Aorta (tissue), 5 donors: Measurements from ENCODE around the gene TBC1D1. TPM values are rescaled to one million over a fixed set of nuclear protein-coding genes. Genes with fewer than 3 reads are reported as not detected.

Experiments
- ATAC-seq: fragments of 200-7000 bp; cut with Tn5 transposase; one replicate; pipeline ENCODE4 v1.9.1; 2022; ENCODE audit warnings: moderate library complexity; ENCODE audit not compliant: low FRiP score
- DNase-seq, 2 donors: peaks; one replicate each; pipeline ENCODE4 v3.0.0-alpha.2; 2020
- H3K27ac ChIP-seq, 2 donors: one replicate each; pipeline ENCODE4 v1.5.1; 2013; ENCODE audit warnings: low read length in 2 of 2, mild to moderate bottlenecking in 2 of 2, moderate library complexity in 2 of 2, control low read depth in 1 of 2, inconsistent platforms in 1 of 2, low read depth in 1 of 2
- H3K27me3 ChIP-seq, 2 donors: one replicate each; pipeline ENCODE4 v1.6.1; 2013; ENCODE audit warnings: control low read depth in 1 of 2, low read length in 1 of 2, mild to moderate bottlenecking in 1 of 2, moderate library complexity in 1 of 2; ENCODE audit not compliant: insufficient read depth in 2 of 2, control insufficient read depth in 1 of 2
- H3K36me3 ChIP-seq, 2 donors: one replicate each; pipeline ENCODE4 v1.6.1; 2013; ENCODE audit warnings: control low read depth in 1 of 2, low read length in 1 of 2, mild to moderate bottlenecking in 1 of 2; ENCODE audit not compliant: insufficient read depth in 2 of 2, control insufficient read depth in 1 of 2
- H3K4me1 ChIP-seq, 2 donors: one replicate each; pipeline ENCODE4 v1.6.1; 2013; ENCODE audit warnings: low read length in 2 of 2, control low read depth in 1 of 2, mild to moderate bottlenecking in 1 of 2, moderate library complexity in 1 of 2; ENCODE audit not compliant: insufficient read depth in 2 of 2, control insufficient read depth in 1 of 2
- H3K4me3 ChIP-seq, 2 donors: one replicate each; pipeline ENCODE4 v1.5.1; 2013; ENCODE audit warnings: low read length in 2 of 2, control low read depth in 1 of 2, mild to moderate bottlenecking in 1 of 2
- H3K9me3 ChIP-seq: one replicate; pipeline ENCODE4 v1.6.1; 2013; ENCODE audit warnings: mild to moderate bottlenecking, low read length; ENCODE audit not compliant: control insufficient read depth
- WGBS, 2 donors: extraction: QIAGEN DNeasy Blood & Tissue Kit; methylation state at CpG; one replicate each; pipeline ENCODE4 v1.1.7; 2013; 5-methylcytosine and 5-hydroxymethylcytosine counted together
- intact Hi-C, 2 donors: fragments of 100-400 bp; cut with DNase I; formaldehyde crosslinking; loops; one replicate each; pipeline versions ENCODE4 v1.14.2 to v1.15.0; 2022
- polyA plus RNA-seq, 2 donors: library from polyadenylated mRNA; stranded (reverse); fragments of 200-250 nt; gene quantifications; one replicate each; pipeline ENCODE4 v1.2.3, GENCODE V29; 2013
- total RNA-seq, 2 donors: library from RNA; stranded (reverse); fragmentation: NEBNext Ultra II Directional; extraction: Animal tissue kit (Norgen Biotek cat#: 25700); gene quantifications; one replicate each; pipeline ENCODE4 v1.2.1, GENCODE V29; 2021
- donor health status: healthy with polysubstance abuse.
- donor health status: Bipolar disorder and iron deficiency.
- donor health status: DM: no; HTN: no; CAD: no.
- donor health status: DM: no; HTN: no; CAD: no.
- donor health status: DM: yes; HTN: yes; CAD: no.

TBC1D1 gene
- total and polyA plus RNA-seq, 4 donors: 66.4 to 219 (median 115) TPM

DNA sequence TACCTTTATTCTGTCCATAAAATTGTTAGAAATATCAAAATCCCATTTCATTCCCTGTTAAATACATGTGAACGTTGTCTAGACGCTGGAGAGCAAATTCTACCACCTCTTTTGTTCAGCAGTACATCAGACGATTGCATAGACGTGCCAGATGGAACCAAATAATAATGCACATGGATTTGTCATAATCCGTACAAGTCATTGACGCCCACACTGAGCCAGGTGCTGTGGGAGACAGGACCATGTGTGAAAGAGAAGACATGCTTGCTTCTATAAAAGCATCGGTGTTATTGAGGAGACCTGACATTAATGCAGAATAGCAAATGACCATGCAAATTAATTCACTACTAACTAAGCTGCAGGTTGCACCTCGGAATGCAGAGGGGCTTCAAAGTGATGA is 244.3 kb downstream of the TBC1D1 start:
- peaks cover 0 to 17% of the 10 kb centered on the region in 2 donors for H3K36me3 ChIP-seq
- WGBS, 2 donors: 91 to 95% methylated on average over 8 of the region's 8 CpGs
- intact Hi-C loops: no loop called here
- H3K27ac ChIP-seq: no peak overlapping the region
- ATAC-seq (no peak), DNase-seq (no peak)
- no peak overlapping the region for H3K4me3 ChIP-seq
- H3K27me3 ChIP-seq: no peaks in the 10 kb centered on the region
- no peaks in the 10 kb centered on the region for H3K9me3 ChIP-seq
- no peaks in the 10 kb centered on the region for H3K4me1 ChIP-seq

DNA sequence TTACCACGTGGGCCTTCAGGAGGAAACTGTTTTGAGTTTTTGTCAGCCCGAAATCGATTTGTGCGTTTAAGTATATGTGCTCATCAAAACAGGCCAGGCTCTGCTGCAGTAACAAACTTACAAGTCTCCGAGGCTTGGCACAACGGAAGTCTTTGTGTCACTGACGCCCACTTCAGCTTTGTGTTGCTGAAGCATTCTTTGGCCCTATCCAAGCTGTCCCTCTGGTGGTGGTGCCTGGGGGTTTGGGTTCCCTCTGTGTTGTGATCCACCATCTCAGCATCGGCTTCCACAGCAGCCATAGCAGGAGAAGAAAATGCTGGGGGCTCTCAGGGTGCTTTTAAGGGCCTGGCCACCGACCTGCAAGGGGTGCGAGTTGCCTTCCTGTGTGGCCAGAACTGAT is 245.7 kb downstream of the TBC1D1 start:
- Histone ChIP-seq H3K27ac (no peak overlapping the region), H3K4me1 (no peaks in the 10 kb centered on the region), H3K4me3 (no peak overlapping the region), H3K9me3 (no peaks in the 10 kb centered on the region), H3K36me3 (peaks cover 4 to 17% of the 10 kb centered on the region in 2 donors), H3K27me3 (no peaks in the 10 kb centered on the region)
- intact Hi-C loops: no loop called here
- WGBS, 2 donors: 87 to 89% methylated on average over 10 of the region's 10 CpGs
- ATAC-seq: no peak
- no peak for DNase-seq

DNA sequence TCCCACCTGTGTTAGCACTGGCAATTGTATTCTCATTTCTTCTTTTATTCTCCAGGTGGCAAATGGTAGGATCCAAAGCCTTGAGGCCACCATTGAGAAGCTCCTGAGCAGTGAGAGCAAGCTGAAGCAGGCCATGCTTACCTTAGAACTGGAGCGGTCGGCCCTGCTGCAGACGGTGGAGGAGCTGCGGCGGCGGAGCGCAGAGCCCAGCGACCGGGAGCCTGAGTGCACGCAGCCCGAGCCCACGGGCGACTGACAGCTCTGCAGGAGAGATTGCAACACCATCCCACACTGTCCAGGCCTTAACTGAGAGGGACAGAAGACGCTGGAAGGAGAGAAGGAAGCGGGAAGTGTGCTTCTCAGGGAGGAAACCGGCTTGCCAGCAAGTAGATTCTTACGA is 246.2 kb downstream of the TBC1D1 start:
- H3K9me3 ChIP-seq: no peaks in the 10 kb centered on the region
- WGBS, 2 donors: 92% methylated on average over 17 of the region's 17 CpGs
- H3K4me3 ChIP-seq: no peak overlapping the region
- no peak overlapping the region for H3K27ac ChIP-seq
- ATAC-seq: no peak
- no peaks in the 10 kb centered on the region for H3K27me3 ChIP-seq
- H3K36me3 ChIP-seq: peaks cover 4 to 17% of the 10 kb centered on the region in 2 donors
- DNase-seq: no peak
- intact Hi-C loops: no loop called here
- H3K4me1 ChIP-seq: no peaks in the 10 kb centered on the region

DNA sequence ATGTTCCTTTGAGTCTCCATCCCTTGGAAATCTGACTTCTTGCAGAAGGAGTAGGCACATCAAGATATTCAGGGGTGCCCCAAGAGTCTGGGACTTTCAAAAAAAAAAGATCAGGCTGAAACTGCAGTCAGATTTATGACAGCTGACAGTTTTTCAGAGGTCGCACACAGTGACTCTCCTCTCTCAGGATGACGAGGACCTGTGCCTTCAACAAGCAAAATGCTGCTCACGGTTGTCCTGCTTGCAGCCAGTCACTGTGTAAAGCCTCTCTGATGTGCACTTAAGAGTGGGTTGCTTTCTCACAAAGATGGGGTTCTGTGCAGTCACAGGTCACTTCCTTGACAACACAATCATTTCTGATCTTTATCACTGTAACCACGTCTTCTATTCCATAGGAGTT is 247.5 kb downstream of the TBC1D1 start:
- peaks cover 4 to 15% of the 10 kb centered on the region in 2 donors for H3K36me3 ChIP-seq
- 82 to 86% methylated on average over 4 of the region's 4 CpGs for WGBS, 2 donors

DNA sequence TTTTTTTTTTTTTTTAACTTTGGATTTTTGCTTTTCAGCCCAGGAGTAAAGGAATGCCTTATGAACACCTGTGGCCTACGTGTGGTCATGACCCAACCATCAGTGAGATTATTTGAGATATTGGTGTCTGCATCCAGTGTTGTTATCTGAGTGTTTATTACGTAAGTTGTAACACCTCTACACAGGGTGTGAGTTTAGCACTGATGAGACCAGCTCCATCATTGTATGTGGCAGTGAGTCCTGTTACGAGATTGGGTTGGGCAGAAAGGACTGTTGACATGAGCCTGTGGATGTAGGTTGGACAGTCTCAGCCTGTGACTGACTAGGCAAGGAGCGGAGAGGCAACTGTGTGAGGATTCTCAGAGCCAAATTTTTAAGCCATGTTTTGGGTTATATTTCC is 248.3 kb downstream of the TBC1D1 start:
- Histone ChIP-seq H3K36me3 (peaks cover 4 to 15% of the 10 kb centered on the region in 2 donors), H3K4me3 (no peak overlapping the region), H3K27ac (no peak overlapping the region), H3K4me1 (no peaks in the 10 kb centered on the region), H3K9me3 (no peaks in the 10 kb centered on the region), H3K27me3 (no peaks in the 10 kb centered on the region)
- intact Hi-C loops: no loop called here
- DNase-seq: no peak
- ATAC-seq: no peak
- 95 to 98% methylated on average over 4 of the region's 4 CpGs for WGBS, 2 donors

More for the DNA sequence above, 247.5 kb downstream of the TBC1D1 start:
- DNase-seq (no peak), ATAC-seq (no peak)
- H3K27ac ChIP-seq: no peak overlapping the region
- no peaks in the 10 kb centered on the region for H3K27me3 ChIP-seq
- intact Hi-C loops: no loop called here
- H3K4me1 ChIP-seq: no peaks in the 10 kb centered on the region
- no peaks in the 10 kb centered on the region for H3K9me3 ChIP-seq
- H3K4me3 ChIP-seq: no peak overlapping the region

GRCh38 chr4:38140643-38141203 is 249.8 kb downstream of the TBC1D1 start:
- no peaks in the 10 kb centered on the region for H3K4me1 ChIP-seq
- ATAC-seq (no peak), DNase-seq (no peak)
- no peak overlapping the region for H3K4me3 ChIP-seq
- no peaks in the 10 kb centered on the region for H3K27me3 ChIP-seq
- H3K9me3 ChIP-seq: no peaks in the 10 kb centered on the region
- intact Hi-C loops: no loop called here
- H3K36me3 ChIP-seq: peaks cover 4 to 13% of the 10 kb centered on the region in 2 donors
- no peak overlapping the region for H3K27ac ChIP-seq
- WGBS, 2 donors: 88 to 95% methylated on average over 1 of the region's 1 CpG

DNA sequence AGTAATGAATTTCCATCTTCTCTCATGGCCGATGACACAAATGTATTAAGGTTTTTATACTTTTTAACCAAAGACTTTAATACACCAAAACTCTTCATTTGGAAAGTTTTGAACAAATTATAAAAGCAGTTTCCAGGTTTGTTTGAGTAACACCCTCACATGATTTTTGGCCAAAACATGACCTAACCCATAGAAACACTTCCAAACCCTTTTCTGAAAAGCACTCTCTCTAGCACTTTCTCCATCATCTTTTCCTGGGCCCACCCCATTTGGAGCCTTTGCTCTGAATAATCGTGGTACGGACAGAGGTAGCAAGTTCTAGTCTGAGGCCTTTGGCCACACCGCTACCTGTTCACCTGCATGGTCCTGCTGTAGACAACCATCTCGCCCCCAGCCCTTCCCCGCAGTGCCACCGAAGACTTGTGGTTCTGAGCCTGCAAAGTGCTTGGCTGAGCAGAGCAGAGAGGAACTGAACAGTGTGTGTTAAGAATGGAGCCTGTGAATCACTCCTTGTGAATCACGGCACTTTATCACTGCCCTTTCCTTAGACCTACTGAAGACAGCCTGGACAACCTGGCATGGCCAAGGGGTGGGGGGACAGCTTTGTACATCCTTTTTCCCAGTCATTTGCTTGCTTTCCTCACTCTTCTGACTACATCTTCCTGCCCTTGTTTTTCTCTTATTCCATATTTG is 251.1 kb downstream of the TBC1D1 start:
- ATAC-seq (no peak), DNase-seq (no peak)
- 71 to 73% methylated on average over 8 of the region's 8 CpGs for WGBS, 2 donors
- Histone ChIP-seq H3K4me1 (no peaks in the 10 kb centered on the region), H3K27me3 (no peaks in the 10 kb centered on the region), H3K36me3 (peaks cover 4 to 7% of the 10 kb centered on the region in 2 donors), H3K27ac (no peak overlapping the region), H3K9me3 (no peaks in the 10 kb centered on the region), H3K4me3 (no peak overlapping the region)
- intact Hi-C loops: no loop called here

GRCh38 chr4:38144031-38144430 is 253.1 kb downstream of the TBC1D1 start:
- intact Hi-C loops: no loop called here
- H3K27me3 ChIP-seq: no peaks in the 10 kb centered on the region
- 57 to 68% methylated on average over 1 of the region's 1 CpG for WGBS, 2 donors
- DNase-seq (no peak), ATAC-seq (no peak)
- no peak overlapping the region for H3K4me3 ChIP-seq
- H3K4me1 ChIP-seq: no peaks in the 10 kb centered on the region
- no peak overlapping the region for H3K27ac ChIP-seq
- peaks cover 1 to 4% of the 10 kb centered on the region in 2 donors for H3K36me3 ChIP-seq
- H3K9me3 ChIP-seq: no peaks in the 10 kb centered on the region

- ATAC-seq: no peak
- WGBS, 2 donors: 49 to 51% methylated on average over 4 of the region's 4 CpGs
- H3K27me3 ChIP-seq: no peaks in the 10 kb centered on the region
These were observed 254.3 kb downstream of the TBC1D1 start for GRCh38 chr4:38145033-38145678.

More at GRCh38 chr4:38145033-38145678, 254.3 kb downstream of the TBC1D1 start:
- Histone ChIP-seq H3K36me3 (peaks cover 0 to 4% of the 10 kb centered on the region in 2 donors), H3K9me3 (no peaks in the 10 kb centered on the region), H3K27ac (peak overlapping the region in 1 of 2 donors; percentile 6), H3K4me3 (no peak overlapping the region), H3K4me1 (peaks cover 0 to 3% of the 10 kb centered on the region in 2 donors)
- intact Hi-C loops: no loop called here
- no peak for DNase-seq
